22Rv1 (cell line): Measurements from ENCODE around the gene RASSF5.

Experiments
- H3K27ac ChIP-seq: fragments of 450-650 bp; 2 replicates; pipeline ENCODE4 v1.5.1; 2017
- CTCF ChIP-seq: fragments of 450-650 bp; IDR thresholded peaks from 2 replicates; pipeline ENCODE4 v1.5.1; 2017; ENCODE audit warnings: mild to moderate bottlenecking
- ZFX ChIP-seq: fragments of 450-650 bp; IDR thresholded peaks from 2 replicates; pipeline ENCODE4 v1.6.1; 2017; ENCODE audit warnings: antibody characterized with exemption, borderline replicate concordance

The RASSF5 gene

GRCh38 chr1:206470692-206471414 is 36.5 kb upstream of the RASSF5 start:
- TF ChIP-seq ZFX (no peak), CTCF (peak; percentile 11; the same call in 1 of the 2 replicates)
- H3K27ac ChIP-seq: peak overlapping the region; percentile 31; the same call in 1 of the 2 replicates

GRCh38 chr1:206471415-206471801 is 35.9 kb upstream of the RASSF5 start:
- no peak for TF ChIP-seq ZFX
- no peak for TF ChIP-seq CTCF
- H3K27ac ChIP-seq: no peak overlapping the region

- TF ChIP-seq ZFX: no peak
- TF ChIP-seq CTCF: no peak
- no peak overlapping the region for H3K27ac ChIP-seq
Measured at GRCh38 chr1:206472024-206472423, 35.3 kb upstream of the RASSF5 start.

DNA sequence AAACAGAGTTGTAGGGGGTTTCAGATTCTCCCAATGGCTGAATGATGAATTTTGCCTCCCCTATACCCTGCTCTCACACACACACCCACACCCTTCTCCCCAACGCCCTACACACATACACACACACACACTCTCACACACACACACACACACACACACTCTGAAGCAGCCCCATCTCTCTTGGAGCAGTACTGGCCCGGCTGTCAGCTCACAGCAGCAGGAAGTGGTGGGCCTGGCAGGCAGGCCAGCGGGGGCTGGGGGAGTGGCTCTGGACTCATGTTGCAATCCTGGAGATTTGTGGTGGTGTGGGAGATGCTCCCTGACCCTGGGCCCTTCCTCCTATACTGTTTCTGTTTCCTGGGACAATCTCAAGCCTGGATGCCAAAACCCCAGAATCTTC is 34.9 kb upstream of the RASSF5 start:
- H3K27ac ChIP-seq: no peak overlapping the region
- no peak for TF ChIP-seq ZFX
- no peak for TF ChIP-seq CTCF

DNA sequence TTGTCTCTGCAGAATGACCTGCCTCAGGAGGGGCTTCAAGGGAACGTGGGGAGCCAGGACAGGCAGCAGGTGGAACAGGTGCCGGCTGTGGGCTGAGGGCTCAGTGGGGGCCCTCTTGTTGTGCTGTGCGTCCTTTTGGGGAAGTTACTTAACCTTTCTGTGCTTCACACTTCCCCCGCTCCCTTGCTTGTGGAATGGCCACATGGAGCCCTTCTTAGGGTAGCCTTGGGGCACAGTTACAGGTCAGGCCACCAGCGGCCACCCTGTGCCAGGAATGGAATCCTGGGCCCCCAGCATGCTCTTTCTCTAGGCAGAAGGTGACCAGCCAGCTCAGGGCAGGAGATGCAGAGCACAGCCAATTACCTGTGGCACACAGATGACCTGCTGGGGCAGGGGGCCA is 34.4 kb upstream of the RASSF5 start:
- no peak overlapping the region for H3K27ac ChIP-seq
- no peak for TF ChIP-seq CTCF
- no peak for TF ChIP-seq ZFX

DNA sequence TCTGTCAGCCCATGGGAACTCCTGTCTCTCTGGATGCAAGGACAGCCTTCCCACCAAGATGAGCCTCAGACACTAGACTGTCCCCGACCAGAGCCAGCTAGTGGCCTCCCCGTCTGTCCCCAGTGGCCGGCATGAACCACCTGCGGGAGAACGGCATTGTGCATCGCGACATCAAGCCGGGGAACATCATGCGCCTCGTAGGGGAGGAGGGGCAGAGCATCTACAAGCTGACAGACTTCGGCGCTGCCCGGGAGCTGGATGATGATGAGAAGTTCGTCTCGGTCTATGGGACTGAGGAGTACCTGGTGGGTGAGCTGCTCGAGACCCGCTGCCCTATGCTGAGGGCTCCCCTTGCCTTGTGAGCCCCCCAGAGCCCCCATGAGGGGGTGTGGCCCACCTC is 31.3 kb upstream of the RASSF5 start:
- TF ChIP-seq ZFX (no peak), CTCF (no peak)
- H3K27ac ChIP-seq: no peak overlapping the region

GRCh38 chr1:206476591-206476990 is 30.7 kb upstream of the RASSF5 start:
- no peak overlapping the region for H3K27ac ChIP-seq
- TF ChIP-seq ZFX (no peak), CTCF (no peak)
